GM19463 (cell line): Measurements from ENCODE around the gene SGSM2.

ENCODE experiments used
- ATAC-seq: cut with Tn5 transposase; IDR thresholded peaks from one replicate; pipeline ENCODE4 v1.9.1; 2021; ENCODE audit warnings: mild to moderate bottlenecking, moderate library complexity; ENCODE audit not compliant: unreplicated experiment

The SGSM2 gene

DNA sequence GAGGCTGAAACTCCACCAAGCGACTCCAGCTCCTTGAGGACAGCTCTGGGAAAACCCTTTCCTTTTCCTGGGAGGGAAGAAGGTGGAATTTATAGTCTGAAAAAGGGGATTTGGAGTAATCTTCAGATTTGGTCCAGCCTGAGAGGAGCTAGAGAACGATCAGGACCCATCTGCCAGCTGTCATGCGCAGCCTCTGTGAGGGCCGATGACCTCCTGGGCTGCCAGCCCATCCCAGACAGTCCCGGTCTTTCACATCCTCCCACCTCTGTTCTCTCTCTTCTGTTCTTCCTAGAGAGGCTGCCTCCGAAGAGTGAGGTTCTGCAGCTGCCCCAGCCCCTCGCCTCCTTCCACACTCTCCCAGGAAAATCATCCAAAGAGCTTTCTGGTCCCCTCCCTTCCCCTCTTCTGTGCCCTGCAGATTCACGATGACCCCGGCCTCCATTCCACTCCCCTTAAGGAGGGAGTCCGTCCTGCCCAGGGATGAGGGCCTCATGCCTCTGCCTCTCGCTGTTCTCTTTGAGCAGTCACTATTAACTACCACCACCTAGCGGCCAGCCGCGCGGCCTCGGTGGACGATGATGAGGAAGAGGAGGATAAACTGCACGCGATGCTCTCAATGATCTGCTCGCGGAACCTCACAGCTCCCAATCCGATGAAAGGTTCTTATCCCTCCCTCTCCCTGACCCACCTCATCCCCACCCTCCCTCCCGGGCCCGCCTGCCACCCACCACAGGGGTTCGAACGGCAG is 29.6 kb downstream of the SGSM2 start:
- no peak for ATAC-seq

DNA sequence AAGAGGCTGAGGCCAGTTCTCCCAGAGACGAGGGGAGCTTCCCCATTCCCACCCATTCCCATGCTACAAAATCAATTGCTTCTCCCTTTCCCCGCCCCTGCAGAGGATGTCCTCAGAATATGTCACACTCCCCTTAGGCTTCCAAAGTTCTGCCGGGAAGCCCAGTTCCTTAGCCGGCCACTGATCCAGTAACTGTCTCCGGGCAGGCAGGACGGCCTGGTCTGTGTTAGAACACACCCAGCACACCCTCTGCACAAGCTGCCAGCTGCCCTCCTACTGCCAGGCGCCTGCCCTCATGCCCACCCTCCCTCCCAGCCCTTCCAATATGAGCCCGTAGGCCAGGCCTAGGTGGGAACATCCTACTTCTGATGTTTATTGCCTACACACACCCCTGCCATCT is 31.1 kb downstream of the SGSM2 start:
- no peak for ATAC-seq

DNA sequence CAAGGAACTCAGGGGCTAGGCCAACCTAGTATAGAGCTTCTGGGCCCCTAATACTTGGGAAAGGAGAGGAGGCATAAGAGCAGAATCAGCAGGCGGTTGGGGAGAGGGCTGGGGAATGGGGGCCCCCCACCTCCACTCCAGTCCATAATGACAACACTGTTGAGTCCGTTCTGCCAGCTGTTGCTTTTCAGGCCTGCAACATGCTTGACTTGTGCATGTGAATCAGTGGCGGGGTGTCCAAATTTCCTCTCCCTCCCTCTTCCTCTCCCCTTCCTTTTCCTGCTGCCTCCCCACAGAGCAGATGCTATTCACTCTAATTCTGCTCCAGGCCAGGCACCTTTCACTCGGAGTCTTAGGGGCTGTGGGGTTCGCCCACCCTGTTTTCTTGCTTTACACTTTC is 31.7 kb downstream of the SGSM2 start:
- ATAC-seq, result no peak

DNA sequence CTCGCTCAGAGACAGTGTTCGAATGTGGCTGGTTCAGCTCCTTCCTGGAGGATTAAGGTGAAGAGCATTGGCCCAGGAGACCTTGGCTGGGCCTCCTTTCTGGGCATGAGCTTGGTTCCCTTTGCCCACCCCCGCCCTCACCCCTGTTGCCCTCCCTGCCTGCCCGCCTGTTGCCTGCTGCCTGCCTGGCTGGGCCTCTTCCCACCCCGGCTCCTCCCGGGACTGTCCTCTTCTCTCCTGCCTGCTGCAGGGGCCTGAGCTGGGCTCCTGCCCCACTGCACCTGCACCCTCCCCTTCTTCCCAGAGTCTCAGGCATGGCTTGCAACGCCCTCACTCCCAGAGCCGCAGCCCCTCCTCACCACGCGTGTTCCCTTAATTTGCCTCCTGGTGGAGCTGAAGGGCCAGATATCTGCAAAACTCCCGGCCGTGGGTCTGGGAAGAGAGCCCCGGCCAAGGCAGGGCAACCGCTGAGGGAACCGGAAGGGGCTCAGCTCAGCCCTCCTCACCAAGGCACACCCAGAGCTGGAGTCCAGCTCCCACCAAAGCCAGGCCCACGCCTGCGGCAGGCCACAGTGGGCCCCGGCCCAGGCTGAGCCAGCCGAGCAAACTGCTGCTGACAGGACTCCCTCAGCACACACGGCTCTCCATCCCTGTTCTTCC is 32.4 kb downstream of the SGSM2 start:
- no peak for ATAC-seq

DNA sequence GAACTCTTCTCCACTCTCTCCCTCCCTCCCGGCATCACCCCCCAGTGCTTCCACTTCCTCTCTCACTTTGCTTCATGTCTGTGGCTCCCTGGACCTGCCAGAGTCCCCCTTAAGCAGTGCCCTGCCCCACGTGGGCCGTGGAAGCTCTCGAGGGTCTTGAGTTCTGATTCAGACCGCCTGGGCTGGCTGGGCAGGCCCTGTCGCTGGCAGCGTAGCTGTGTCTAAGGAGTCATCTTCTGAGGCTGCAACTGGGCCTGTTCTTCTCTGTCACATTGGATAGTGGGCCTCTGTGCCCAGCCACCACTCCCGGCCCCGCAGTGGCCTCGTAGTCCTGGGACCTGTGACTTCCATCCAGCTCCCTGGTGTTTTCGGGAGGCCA is 32.9 kb downstream of the SGSM2 start:
- no peak for ATAC-seq

DNA sequence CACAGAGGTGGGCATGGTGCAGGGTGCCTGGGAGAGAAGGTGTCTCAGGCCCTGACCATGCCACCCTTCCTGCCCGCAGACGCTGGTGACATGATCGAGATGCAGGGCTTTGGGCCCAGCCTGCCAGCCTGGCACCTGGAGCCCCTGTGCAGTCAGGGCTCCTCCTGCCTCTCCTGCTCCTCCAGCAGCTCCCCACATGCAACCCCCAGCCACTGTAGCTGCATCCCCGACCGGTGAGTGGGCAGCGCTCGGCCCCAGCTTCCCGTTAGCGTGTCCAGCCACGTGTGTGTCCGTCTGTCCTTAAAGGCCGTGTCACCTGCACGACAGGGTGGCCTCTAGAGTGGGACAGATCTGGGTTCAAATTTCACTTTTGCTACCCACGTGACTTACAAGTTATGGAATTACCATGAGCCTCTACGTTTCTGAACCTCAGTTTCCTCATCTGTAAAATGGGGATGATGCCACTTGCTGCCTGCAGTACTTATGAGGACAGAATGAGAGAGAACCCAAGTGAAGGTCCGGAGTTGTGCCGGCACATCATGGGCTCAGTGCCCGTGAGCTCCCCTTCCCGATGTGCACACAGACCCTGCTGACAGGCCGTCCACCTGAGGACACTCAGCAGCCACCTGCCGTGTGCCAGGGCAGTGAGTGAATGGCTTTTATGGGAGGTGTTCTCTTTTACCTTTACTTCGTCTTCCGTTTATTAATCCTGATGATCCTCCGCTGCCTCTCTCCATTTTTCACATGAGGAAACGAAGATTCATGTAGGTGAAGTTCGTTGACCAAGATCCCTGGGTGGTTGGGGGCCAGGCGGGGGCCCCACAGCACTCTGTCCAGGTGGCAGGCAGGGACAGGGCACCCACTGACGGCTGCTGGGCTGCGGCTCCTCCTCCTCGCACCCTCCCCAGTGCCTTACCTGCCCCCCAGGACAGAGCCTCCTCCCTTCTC is 34.2 kb downstream of the SGSM2 start:
- no peak for ATAC-seq

DNA sequence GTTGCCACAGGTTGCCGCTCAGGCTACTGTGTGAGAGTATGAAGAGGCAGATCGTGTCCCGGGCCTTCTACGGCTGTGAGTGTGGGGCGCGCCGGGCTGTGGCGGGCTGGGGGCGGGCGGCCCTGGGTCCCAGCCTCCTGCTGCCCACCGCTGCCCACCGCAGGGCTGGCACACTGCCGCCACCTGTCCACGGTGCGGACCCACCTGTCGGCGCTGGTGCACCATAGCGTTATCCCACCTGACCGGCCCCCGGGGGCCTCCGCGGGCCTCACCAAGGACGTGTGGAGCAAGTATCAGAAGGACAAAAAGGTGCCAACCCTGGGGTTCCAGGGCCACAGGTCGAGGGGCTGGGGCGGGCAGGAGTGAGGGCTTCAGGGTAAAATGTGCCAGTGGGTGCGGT is 34.9 kb downstream of the SGSM2 start:
- ATAC-seq, result no peak

DNA sequence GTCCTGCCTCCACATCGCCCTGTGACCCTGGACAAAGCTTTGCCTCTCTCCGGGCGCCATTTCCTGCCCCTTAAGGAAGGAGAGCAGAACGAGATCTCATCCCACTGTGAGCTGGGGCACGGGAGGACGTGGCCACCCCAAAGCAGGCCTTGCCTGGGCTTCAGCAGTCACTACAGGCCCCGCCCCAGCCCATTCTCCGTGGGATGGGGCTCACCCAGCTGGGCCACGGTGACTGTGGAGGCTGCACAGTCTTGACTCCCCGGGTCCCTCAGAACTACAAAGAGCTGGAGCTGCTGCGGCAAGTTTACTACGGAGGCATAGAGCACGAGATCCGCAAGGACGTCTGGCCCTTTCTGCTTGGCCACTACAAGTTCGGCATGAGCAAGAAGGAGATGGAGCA is 35.4 kb downstream of the SGSM2 start:
- ATAC-seq, result no peak

DNA sequence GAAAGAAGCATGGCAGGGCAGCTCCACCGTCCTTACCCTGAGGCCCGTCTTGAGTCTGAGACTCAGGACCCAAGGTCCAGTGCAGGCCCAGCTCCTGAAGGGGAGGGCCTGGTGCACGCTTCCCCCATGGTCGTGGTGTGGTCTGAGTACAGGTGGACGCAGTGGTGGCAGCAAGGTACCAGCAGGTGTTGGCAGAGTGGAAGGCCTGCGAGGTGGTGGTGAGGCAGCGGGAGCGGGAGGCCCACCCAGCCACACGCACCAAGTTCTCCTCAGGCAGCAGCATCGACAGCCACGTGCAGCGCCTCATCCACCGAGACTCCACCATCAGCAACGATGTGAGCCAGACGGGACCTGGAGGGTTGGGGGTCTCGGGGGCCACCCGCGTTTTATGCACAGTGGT is 35.9 kb downstream of the SGSM2 start:
- no peak for ATAC-seq

DNA sequence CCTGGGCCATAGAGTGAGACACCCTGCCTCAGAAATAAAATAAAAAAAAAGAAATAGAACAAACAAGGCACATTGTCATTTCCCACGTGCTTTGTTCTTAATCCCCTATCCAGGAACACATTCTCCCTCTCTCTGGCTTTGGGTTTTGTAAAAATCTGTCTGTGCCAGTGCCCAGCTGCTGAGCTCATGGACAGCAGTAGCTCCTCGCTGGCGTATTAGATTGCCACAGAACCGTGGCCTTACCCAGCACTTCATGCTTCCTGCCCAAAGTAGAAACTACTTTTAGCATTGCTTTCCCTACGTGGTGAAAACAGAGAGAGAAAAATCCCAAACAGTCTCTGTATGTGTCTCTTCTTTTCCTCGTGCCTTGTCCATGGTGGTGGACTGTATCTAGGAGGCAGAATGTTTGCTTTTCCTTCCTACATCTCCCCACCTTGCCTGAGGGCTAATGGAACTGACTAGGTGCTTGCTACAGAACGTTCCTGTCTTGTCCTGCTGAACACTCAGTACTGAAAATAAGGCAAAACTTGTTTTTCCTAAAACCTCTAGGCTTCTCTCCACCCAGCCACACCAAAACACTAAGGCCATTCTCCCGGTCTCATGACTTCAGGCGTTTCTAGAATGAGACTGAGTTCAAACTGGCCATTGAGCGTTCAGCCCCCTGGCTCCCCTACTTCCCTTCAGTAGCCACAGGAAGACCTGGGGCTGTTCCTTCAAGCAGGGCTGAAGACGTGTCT is 37.4 kb downstream of the SGSM2 start:
- ATAC-seq, result no peak

DNA sequence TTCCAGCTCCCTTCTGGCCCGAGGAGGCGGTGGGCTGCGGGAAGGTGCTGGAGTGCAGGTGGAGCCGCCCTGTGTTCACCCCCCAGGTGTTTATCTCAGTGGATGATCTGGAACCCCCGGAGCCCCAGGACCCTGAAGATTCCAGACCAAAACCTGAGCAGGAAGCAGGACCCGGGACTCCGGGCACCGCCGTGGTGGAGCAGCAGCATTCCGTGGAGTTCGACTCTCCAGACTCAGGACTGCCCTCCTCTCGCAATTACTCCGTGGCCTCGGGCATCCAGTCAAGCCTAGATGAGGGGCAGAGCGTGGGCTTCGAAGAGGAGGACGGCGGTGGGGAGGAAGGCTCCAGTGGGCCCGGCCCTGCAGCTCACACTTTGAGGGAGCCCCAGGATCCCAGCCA is 38.1 kb downstream of the SGSM2 start:
- no peak for ATAC-seq

DNA sequence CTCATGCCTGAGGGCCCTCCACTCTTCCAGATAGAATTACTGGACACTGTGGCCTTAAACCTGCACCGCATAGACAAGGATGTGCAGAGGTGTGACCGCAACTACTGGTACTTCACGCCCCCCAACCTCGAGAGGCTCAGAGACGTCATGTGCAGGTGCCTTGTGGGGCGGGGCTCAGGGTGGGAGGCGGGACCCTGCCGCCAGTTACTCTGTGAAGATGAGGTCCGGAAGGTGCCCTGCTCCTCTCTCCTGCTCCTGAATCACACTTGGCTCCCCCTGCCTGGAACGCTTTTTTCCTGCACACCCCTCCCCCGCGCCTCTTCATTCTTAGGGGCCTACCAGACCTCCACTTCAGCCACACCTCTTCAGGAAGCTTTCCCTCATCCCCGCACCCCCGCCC is 38.8 kb downstream of the SGSM2 start:
- no peak for ATAC-seq

DNA sequence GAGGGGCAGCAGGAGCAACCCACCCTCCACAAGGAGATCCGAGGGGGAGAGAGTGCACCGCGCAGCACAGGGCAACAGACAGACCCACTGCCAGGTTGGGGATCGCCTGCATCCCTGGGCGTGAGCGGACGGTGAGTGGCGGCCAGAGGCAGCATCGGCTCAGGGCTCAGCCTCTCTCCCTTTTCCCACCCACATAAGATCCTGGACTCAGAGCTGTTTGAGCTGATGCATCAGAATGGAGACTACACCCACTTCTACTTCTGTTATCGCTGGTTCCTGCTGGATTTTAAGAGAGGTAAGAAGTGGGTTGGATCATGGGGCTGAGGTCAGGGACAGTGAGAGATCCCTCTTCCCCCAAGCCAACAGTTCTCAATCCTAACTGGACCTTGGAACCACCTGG is 40.4 kb downstream of the SGSM2 start:
- no peak for ATAC-seq

DNA sequence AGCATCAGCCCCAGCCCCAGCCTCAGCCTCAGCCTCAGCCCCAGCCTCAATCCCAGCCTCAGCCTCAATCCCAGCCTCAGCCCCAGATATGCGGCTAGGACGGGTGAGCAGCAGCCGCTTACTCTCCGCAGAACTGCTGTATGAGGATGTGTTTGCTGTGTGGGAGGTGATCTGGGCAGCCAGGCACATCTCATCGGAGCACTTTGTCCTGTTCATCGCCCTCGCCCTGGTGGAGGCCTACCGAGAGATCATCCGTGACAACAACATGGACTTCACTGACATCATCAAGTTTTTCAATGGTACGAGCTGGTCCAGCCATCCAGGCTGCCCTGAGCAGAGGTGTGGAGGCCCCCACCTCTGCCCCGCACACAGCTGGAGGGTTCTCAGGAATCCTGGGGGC is 41.6 kb downstream of the SGSM2 start:
- ATAC-seq, result no peak

DNA sequence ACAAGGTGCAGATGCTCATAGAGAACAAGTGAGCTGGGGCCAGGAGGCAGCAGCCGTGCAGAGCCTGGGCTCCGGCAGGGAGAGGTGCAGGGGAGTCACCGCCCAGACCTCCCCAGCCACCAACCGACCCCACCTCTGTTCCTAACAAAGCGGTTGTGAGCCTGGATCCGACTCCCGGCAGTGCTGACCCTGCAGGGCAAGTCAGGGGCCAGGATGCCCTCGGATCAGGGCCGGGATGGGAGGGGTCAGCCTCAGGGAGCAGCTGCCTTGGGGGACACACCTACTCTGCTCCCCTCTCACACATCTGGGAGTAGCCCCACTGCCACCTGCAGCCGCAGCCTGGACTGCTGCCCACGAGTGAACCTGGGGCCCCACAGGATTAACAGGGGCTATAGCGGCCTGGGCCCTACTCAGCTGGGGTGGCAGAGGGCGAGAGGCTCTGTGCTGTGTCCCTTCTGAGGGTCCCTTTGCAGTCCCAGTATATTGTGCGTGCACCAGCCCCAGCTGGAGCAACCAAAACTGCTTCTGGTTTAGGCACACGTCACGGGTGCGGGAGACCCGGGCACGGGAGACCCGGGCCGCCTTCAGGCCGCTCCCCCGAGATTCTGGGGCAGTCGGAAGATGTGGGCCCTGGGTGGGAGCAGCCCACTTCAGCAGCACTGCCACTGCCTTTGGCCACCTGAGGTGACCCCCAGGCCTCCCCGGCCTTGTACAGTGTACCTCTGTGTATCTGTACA is 42.4 kb downstream of the SGSM2 start:
- no peak for ATAC-seq

DNA sequence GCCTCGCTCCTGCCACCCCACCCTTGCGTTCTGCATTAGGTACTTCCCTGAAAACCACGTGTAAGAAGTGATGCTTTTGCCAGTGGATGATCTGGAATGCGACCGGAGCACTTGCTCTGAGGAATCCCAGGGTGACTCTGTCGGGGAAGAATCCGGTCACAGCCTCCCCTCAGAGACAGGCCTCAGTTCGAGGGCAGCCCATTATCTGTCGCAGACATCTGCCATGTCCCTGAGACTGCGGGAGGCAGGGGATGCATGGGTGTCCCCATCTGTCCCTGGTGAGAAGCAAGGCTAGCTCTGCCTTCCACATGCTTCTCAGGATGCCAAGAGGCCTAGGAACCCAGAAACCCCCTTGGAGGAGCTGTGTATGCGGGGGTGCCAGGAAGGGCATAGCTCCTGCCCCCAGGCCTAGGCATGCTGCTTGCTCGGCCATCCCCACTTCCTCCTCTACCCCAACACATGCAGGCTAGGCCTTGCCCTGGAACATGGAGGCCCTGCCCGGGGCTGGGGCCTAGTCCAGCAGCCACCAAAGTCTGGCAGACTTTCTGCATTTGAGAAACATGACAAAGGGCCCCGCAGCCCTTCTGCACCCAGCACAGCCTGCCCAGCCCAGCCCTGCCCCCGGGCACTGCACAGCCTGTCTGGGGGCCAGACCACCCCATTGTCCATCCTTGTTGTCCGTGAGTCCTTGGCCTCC is 43.1 kb downstream of the SGSM2 start:
- ATAC-seq, result no peak

DNA sequence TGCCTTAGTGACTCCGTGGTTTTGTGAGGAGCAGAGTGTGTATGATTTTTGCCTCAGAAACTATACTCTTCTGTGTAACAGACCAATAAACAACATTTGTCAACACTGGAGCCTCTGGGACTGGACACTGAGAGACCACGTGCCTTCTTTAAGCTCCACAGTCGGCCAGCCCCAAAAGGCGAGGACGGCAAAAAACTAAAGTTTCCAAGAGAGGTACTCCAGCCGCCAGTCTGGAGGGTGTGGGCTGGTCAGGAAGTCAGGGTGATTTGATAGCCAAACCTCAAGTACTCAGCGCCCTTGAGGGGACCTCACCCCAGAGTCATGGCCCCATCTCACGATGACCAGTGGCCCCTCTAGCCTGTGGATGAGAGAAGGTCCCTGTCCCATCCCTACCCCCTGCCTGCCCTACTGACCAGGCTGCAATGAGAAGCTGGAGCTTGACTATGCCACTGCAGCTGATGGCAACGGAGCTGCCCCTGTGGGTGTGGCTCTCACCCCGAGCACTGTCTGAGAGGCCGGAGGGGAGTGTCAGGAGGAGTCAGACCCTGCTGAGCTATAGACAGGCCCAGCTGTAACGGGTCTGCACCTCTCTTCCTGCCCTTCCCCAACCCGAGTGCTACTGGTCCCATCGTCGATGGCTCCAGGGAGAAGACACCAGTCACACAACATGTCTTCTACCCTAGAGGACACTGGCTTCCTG is 43.8 kb downstream of the SGSM2 start:
- ATAC-seq, result no peak

DNA sequence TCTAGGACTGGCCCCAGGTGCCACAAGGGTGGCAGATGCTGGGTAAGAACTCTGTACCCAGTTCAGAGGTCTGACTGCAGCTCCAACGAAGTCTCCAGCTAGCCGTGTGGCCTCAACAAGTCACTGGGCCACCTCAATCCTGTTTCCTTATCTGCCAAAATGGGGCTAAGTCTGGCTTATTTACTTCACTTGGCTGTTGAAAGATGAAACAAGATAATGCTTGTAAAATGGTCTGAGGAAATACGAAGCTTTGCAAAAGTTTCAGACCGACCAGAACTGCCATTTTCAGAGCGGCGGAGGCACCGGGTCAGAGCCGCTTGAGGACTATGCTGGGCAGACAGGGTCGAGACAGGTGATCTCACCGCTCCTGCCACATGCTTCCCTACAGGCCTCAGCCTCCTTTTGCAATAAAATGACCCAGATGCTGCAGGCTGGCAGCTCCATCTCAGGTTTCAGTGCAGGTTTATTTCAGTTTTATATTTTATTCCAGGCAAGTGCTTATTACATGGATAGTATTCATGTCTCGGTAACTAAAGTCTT is 46.4 kb downstream of the SGSM2 start:
- ATAC-seq, result no peak
